Right ventricle myocardium inferior (tissue), 1 donor: ENCODE measurements around the gene BLTP1. TPM values are rescaled to one million over a fixed set of nuclear protein-coding genes. Genes with fewer than 3 reads are reported as not detected.
A peak's percentile ranks its signal among the peaks of the same experiment; 100 is the strongest.
"Not testable (repeated sequence)": the region's sequence is repeated elsewhere in the genome, so short reads cannot be mapped to it uniquely, and the experiment has no call there.

ENCODE experiments used
- ATAC-seq: fragments of 200-7000 bp; cut with Tn5 transposase; one replicate; pipeline ENCODE4 v1.9.1; 2020; ENCODE audit warnings: mild to moderate bottlenecking, moderate library complexity
- DNase-seq: peaks from one replicate; pipeline ENCODE4 v3.0.0; 2021; ENCODE audit errors: missing footprints
- intact Hi-C: fragments of 100-400 bp; cut with DNase I; formaldehyde crosslinking; loops from one replicate; pipeline ENCODE4 v1.11.0; 2022
- long read RNA-seq: library from polyadenylated mRNA; unstranded; transcript quantifications from one replicate; pipeline ENCODE4 v2.0.0, GENCODE V29; 2021
- total RNA-seq: library from RNA; stranded (reverse); fragmentation: NEBNext Ultra II Directional; extraction: Animal tissue kit (Norgen Biotek cat#: 25700); gene quantifications from one replicate; pipeline ENCODE4 v1.2.1, GENCODE V29; 2021
- donor health status: DM: no; HTN: yes; CAD: no; lungs with severe emphysema.

BLTP1 gene
- total RNA-seq = 28.9 TPM
- long read RNA-seq, partial matches to known transcripts = 4 of 4 reads
- long read RNA-seq, other reads (novel, unspliced or antisense) = 0 of 4 reads

- DNase-seq (peak; percentile 96), ATAC-seq (peak; percentile 100)
- intact Hi-C loops = loop anchor here (5.0 kb wide), 2 partner anchors 155 to 200 kb away; partner anchors contain the start of gene TRPC3
Measured at GRCh38 chr4:122151982-122152710, at the start of gene BLTP1. TSS of gene BLTP1 (plus strand) at chr4:122152331. CDS start at chr4:122170648, 18,317 bp downstream.

- DNase-seq = no peak
- ATAC-seq = no peak
- intact Hi-C loops = no loop called here
Measured at GRCh38 chr4:122104184-122104583, 47.9 kb upstream of the BLTP1 start.

GRCh38 chr4:122107680-122108079 lies 44.5 kb upstream of the BLTP1 start:
- ATAC-seq (no peak), DNase-seq (no peak)
- intact Hi-C loops = no loop called here

- intact Hi-C loops = not testable (repeated sequence)
Measured at GRCh38 chr4:122110304-122110703, 41.8 kb upstream of the BLTP1 start.

GRCh38 chr4:122117743-122118142 lies 34.4 kb upstream of the BLTP1 start:
- DNase-seq = no peak
- intact Hi-C loops = no loop called here

More at GRCh38 chr4:122110304-122110703, 41.8 kb upstream of the BLTP1 start:
- not testable (repeated sequence) for DNase-seq, ATAC-seq

GRCh38 chr4:122118243-122118642 lies 33.9 kb upstream of the BLTP1 start:
- ATAC-seq = no peak
- intact Hi-C loops = no loop called here
- DNase-seq = no peak

More at GRCh38 chr4:122117743-122118142, 34.4 kb upstream of the BLTP1 start:
- ATAC-seq = no peak

- intact Hi-C loops = no loop called here
- ATAC-seq (no peak), DNase-seq (no peak)
Measured at GRCh38 chr4:122119739-122120138, 32.4 kb upstream of the BLTP1 start.

GRCh38 chr4:122121593-122121992 lies 30.5 kb upstream of the BLTP1 start:
- DNase-seq (no peak), ATAC-seq (no peak)
- intact Hi-C loops = no loop called here

- no peak for DNase-seq
- intact Hi-C loops = no loop called here
- no peak for ATAC-seq
Measured at GRCh38 chr4:122122083-122122482, 30.0 kb upstream of the BLTP1 start.

- no peak for DNase-seq
- intact Hi-C loops = no loop called here
- no peak for ATAC-seq
Measured at GRCh38 chr4:122129061-122129460, 23.1 kb upstream of the BLTP1 start.

- DNase-seq (no peak), ATAC-seq (no peak)
- intact Hi-C loops = no loop called here
Measured at GRCh38 chr4:122131562-122132157, 20.5 kb upstream of the BLTP1 start.

GRCh38 chr4:122132891-122133290 lies 19.2 kb upstream of the BLTP1 start:
- ATAC-seq (no peak), DNase-seq (no peak)
- intact Hi-C loops = no loop called here

GRCh38 chr4:122139139-122139538 lies 13.0 kb upstream of the BLTP1 start:
- no peak for DNase-seq
- ATAC-seq = no peak

GRCh38 chr4:122140834-122141233 lies 11.3 kb upstream of the BLTP1 start:
- DNase-seq (no peak), ATAC-seq (no peak)
- intact Hi-C loops = no loop called here

More at GRCh38 chr4:122139139-122139538, 13.0 kb upstream of the BLTP1 start:
- intact Hi-C loops = no loop called here

- DNase-seq (no peak), ATAC-seq (no peak)
- intact Hi-C loops = no loop called here
Measured at GRCh38 chr4:122142687-122143086, 9.4 kb upstream of the BLTP1 start.

GRCh38 chr4:122146652-122147051 lies 5.5 kb upstream of the BLTP1 start:
- ATAC-seq (no peak), DNase-seq (no peak)
- intact Hi-C loops = no loop called here

GRCh38 chr4:122150931-122151330 lies 1.2 kb upstream of the BLTP1 start:
- DNase-seq (no peak), ATAC-seq (no peak)

GRCh38 chr4:122152711-122153226 lies 638 bp downstream of the BLTP1 start:
- peak; percentile 68 for ATAC-seq
- intact Hi-C loops = loop anchor here (5.0 kb wide), 2 partner anchors 155 to 200 kb away; partner anchors contain the start of gene TRPC3
- DNase-seq = peak; percentile 74

More at GRCh38 chr4:122150931-122151330, 1.2 kb upstream of the BLTP1 start:
- intact Hi-C loops = loop anchor here (5.0 kb wide), 2 partner anchors 154 to 199 kb away; partner anchors contain the start of gene TRPC3

GRCh38 chr4:122156819-122157218 lies 4.7 kb downstream of the BLTP1 start:
- ATAC-seq (no peak), DNase-seq (no peak)
- intact Hi-C loops = no loop called here

GRCh38 chr4:122163301-122163700 lies 11.2 kb downstream of the BLTP1 start:
- DNase-seq (no peak), ATAC-seq (no peak)
- intact Hi-C loops = no loop called here
